DND-41 (cell line): ENCODE measurements around the gene MTA2.

Experiments
- ATAC-seq: fragments of 200-7000 bp; cut with Tn5 transposase; 3 replicates; pipeline ENCODE4 v1.9.1; 2021; ENCODE audit warnings: low read depth; ENCODE audit not compliant: insufficient read depth
- DNase-seq: peaks from one replicate; pipeline ENCODE4 v3.0.0-alpha.2; 2020
- H2AFZ ChIP-seq: 2 replicates; pipeline ENCODE4 v1.6.0; 2012; ENCODE audit warnings: low read depth, low read length
- H3K27ac ChIP-seq: 2 replicates; pipeline ENCODE4 v1.5.1; 2012; ENCODE audit warnings: low read length, inconsistent platforms
- H3K27me3 ChIP-seq: fragments of 200-600 bp; sonication (generic); 2 replicates; pipeline ENCODE4 v1.6.0; 2012; ENCODE audit warnings: low read length, mild to moderate bottlenecking, inconsistent platforms; ENCODE audit not compliant: insufficient read depth, poor library complexity
- H3K36me3 ChIP-seq: 2 replicates; pipeline ENCODE4 v1.5.1; 2012; ENCODE audit warnings: low read length, inconsistent platforms; ENCODE audit not compliant: insufficient read depth
- H3K4me1 ChIP-seq: 2 replicates; pipeline ENCODE4 v1.5.1; 2012; ENCODE audit warnings: mild to moderate bottlenecking, low read length; ENCODE audit not compliant: insufficient read depth
- H3K4me2 ChIP-seq: 2 replicates; pipeline ENCODE4 v1.6.0; 2012; ENCODE audit warnings: mild to moderate bottlenecking, moderate library complexity, low read length, inconsistent platforms; ENCODE audit not compliant: insufficient read depth
- H3K4me3 ChIP-seq, 2 experiments: fragments of 200-600 bp in 1 of 2; shearing (Covaris generic) in 1 of 2; 2 replicates each; pipeline ENCODE4 v1.5.1; 2012 to 2016; ENCODE audit warnings: inconsistent platforms in 2 of 2, low read length in 2 of 2, mild to moderate bottlenecking in 2 of 2, low read depth in 1 of 2, moderate library complexity in 1 of 2
- H3K79me2 ChIP-seq: 2 replicates; pipeline ENCODE4 v1.6.0; 2012; ENCODE audit warnings: low read length, inconsistent platforms; ENCODE audit not compliant: insufficient read depth
- H3K9ac ChIP-seq: 2 replicates; pipeline ENCODE4 v1.6.0; 2012; ENCODE audit warnings: low read depth, mild to moderate bottlenecking, inconsistent platforms, low read length, moderate library complexity
- H3K9me3 ChIP-seq: 2 replicates; pipeline ENCODE4 v1.5.1; 2012; ENCODE audit warnings: low read length, moderate library complexity, mild to moderate bottlenecking, inconsistent platforms; ENCODE audit not compliant: insufficient read depth, severe bottlenecking
- H4K20me1 ChIP-seq: 2 replicates; pipeline ENCODE4 v1.6.0; 2012; ENCODE audit warnings: low read length; ENCODE audit not compliant: insufficient read depth
- EZH2 ChIP-seq: IDR thresholded peaks from 3 replicates; pipeline ENCODE4 v1.6.1; 2012; ENCODE audit warnings: borderline replicate concordance, low read depth, mild to moderate bottlenecking, moderate library complexity, low read length, inconsistent platforms; ENCODE audit not compliant: severe bottlenecking
- TF ChIP-seq, protein P1 (sequence below): IDR thresholded peaks from 2 replicates; pipeline ENCODE4 v1.5.1; 2012; ENCODE audit warnings: borderline replicate concordance, low read length, moderate library complexity, mild to moderate bottlenecking; ENCODE audit not compliant: poor library complexity, severe bottlenecking; ENCODE audit errors: extremely low read depth

Gene MTA2

DNA sequence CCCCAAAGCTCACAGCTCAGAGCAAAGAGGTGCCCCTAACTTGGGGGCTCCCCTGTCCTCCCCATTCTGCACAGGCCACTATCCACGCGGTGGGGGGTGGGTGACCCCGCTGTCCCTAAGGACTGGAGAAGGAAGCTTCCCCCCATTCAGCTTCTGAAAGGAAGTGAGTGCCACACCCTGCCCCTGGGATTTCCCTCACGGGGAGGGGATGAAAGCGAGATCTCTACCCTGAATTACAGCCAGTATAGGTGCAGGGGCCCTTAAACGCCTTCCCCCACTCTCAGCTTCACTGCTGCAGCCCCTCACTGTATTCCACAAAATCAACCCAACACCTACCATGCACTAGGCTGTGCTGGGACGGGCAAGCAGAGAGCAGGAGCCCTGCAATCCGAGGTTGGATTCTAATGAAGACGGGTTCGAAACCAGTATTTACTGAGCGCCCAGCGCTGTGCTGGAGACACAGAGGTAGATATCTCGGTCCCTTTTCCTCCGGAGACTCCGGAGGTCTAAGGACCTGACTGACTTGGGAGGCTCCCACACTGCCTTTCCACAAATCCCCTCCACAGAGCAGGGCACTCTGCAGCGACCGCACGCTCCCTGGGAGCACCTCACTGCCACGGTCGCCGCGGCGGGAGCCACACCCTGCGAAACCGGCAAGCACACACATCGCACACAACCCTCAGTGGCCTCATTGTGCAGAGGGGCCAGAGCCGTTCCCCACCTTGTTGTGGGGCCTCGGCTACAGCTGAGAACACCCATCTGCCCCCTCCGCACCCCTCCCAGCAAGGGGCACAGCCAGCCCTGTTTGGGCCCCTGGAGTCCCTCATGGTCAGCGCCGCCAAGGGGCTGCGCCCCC lies 56.9 kb downstream of the MTA2 start:
- Histone ChIP-seq H3K4me3 (0 out of 4 replicates have a peak overlapping the region, but pooled peaks of 1 of the 2 experiments have one; percentile 2), H4K20me1 (peaks cover 11% of the 10 kb centered on the region; the same call in 1 of the 2 replicates), H3K4me1 (peaks cover 27% of the 10 kb centered on the region), H3K27ac (no peak overlapping the region), H3K27me3 (peaks cover 63% of the 10 kb centered on the region), H3K79me2 (no peaks in the 10 kb centered on the region), H3K4me2 (peak overlapping the region; percentile 41), H2AFZ (no peak overlapping the region), H3K9me3 (no peaks in the 10 kb centered on the region), H3K9ac (no peak overlapping the region), H3K36me3 (no peaks in the 10 kb centered on the region)
- DNase-seq (no peak), ATAC-seq (no peak)
- TF ChIP-seq, protein P1, sequence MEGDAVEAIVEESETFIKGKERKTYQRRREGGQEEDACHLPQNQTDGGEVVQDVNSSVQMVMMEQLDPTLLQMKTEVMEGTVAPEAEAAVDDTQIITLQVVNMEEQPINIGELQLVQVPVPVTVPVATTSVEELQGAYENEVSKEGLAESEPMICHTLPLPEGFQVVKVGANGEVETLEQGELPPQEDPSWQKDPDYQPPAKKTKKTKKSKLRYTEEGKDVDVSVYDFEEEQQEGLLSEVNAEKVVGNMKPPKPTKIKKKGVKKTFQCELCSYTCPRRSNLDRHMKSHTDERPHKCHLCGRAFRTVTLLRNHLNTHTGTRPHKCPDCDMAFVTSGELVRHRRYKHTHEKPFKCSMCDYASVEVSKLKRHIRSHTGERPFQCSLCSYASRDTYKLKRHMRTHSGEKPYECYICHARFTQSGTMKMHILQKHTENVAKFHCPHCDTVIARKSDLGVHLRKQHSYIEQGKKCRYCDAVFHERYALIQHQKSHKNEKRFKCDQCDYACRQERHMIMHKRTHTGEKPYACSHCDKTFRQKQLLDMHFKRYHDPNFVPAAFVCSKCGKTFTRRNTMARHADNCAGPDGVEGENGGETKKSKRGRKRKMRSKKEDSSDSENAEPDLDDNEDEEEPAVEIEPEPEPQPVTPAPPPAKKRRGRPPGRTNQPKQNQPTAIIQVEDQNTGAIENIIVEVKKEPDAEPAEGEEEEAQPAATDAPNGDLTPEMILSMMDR, result no peak
- peak; percentile 7 for TF ChIP-seq EZH2

GRCh38 chr11:62543680-62544444 lies 57.8 kb downstream of the MTA2 start:
- Histone ChIP-seq H3K4me1 (peaks cover 27% of the 10 kb centered on the region), H3K27ac (no peak overlapping the region), H4K20me1 (peaks cover 11% of the 10 kb centered on the region; the same call in 1 of the 2 replicates), H3K36me3 (no peaks in the 10 kb centered on the region), H2AFZ (no peak overlapping the region), H3K4me3 (no peak overlapping the region), H3K27me3 (peaks cover 62% of the 10 kb centered on the region), H3K4me2 (no peak overlapping the region), H3K9ac (no peak overlapping the region), H3K79me2 (no peaks in the 10 kb centered on the region), H3K9me3 (no peaks in the 10 kb centered on the region)
- no peak for TF ChIP-seq EZH2
- TF ChIP-seq, protein P1, result no peak
- ATAC-seq (no peak), DNase-seq (no peak)
